ENCODE data around the gene COL5A1.

COL5A1 gene

GRCh38 chr9:134802216-134802795, 160.7 kb downstream of the COL5A1 start:
- Histone ChIP-seq H3K79me2 (no peaks in the 10 kb centered on the region), H3K9me3 (ENCODE audit: control insufficient read depth, low read length) (no peaks in the 10 kb centered on the region), H2AFZ (no peak overlapping the region), H3K9ac (no peak overlapping the region), H3K4me3 (ENCODE audit: low read depth, low read length) (no peak overlapping the region), H3K4me2 (ENCODE audit: low read length) (no peak overlapping the region), H3K4me1 (no peaks in the 10 kb centered on the region), H3K27ac (no peak overlapping the region), H3K27me3 (ENCODE audit: control insufficient read depth, insufficient read depth, low read length) (no peaks in the 10 kb centered on the region), H3K36me3 (ENCODE audit: control insufficient read depth, insufficient read depth, low read length) (no peaks in the 10 kb centered on the region)
- TF ChIP-seq, protein P1, sequence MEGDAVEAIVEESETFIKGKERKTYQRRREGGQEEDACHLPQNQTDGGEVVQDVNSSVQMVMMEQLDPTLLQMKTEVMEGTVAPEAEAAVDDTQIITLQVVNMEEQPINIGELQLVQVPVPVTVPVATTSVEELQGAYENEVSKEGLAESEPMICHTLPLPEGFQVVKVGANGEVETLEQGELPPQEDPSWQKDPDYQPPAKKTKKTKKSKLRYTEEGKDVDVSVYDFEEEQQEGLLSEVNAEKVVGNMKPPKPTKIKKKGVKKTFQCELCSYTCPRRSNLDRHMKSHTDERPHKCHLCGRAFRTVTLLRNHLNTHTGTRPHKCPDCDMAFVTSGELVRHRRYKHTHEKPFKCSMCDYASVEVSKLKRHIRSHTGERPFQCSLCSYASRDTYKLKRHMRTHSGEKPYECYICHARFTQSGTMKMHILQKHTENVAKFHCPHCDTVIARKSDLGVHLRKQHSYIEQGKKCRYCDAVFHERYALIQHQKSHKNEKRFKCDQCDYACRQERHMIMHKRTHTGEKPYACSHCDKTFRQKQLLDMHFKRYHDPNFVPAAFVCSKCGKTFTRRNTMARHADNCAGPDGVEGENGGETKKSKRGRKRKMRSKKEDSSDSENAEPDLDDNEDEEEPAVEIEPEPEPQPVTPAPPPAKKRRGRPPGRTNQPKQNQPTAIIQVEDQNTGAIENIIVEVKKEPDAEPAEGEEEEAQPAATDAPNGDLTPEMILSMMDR (IDR thresholded peaks at IDR 0.05), result no peak

DNA sequence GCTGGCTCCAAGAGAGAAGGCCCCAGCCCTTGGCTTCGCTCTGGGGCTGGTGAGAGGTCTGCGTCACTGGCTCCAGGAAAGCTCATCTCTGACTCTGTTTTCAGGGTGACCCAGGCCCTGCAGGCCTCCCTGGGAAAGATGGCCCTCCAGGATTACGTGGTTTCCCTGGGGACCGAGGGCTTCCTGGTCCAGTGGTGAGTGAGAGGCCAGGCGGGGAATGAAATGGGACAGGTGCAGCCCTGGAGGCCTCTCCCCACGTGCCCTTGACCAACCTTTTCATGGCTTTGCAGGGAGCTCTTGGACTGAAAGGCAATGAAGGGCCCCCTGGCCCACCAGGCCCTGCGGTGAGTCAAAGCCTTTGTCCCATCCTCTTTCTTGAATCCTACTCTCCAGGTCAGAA, 163.3 kb downstream of the COL5A1 start:
- H3K27me3 ChIP-seq (ENCODE audit: control insufficient read depth, insufficient read depth, low read length), result no peaks in the 10 kb centered on the region
- no peaks in the 10 kb centered on the region for H3K9me3 ChIP-seq (ENCODE audit: control insufficient read depth, low read length)
- no peak overlapping the region for H3K9ac ChIP-seq
- no peak overlapping the region for H3K27ac ChIP-seq
- H3K36me3 ChIP-seq (ENCODE audit: control insufficient read depth, insufficient read depth, low read length), result no peaks in the 10 kb centered on the region
- H3K4me1 ChIP-seq, result no peaks in the 10 kb centered on the region
- H3K4me2 ChIP-seq (ENCODE audit: low read length), result no peak overlapping the region
- no peaks in the 10 kb centered on the region for H3K79me2 ChIP-seq
- no peak overlapping the region for H2AFZ ChIP-seq
- TF ChIP-seq, protein P1 (IDR thresholded peaks at IDR 0.05), result no peak
- H3K4me3 ChIP-seq (ENCODE audit: low read depth, low read length), result no peak overlapping the region

GRCh38 chr9:134807716-134808446, 166.3 kb downstream of the COL5A1 start:
- TF ChIP-seq, protein P1 (IDR thresholded peaks at IDR 0.05), result no peak
- no peak overlapping the region for H3K27ac ChIP-seq
- H2AFZ ChIP-seq, result no peak overlapping the region
- no peaks in the 10 kb centered on the region for H3K36me3 ChIP-seq (ENCODE audit: control insufficient read depth, insufficient read depth, low read length)
- H3K79me2 ChIP-seq, result no peaks in the 10 kb centered on the region
- H3K9ac ChIP-seq, result no peak overlapping the region
- H3K4me2 ChIP-seq (ENCODE audit: low read length), result no peak overlapping the region
- no peaks in the 10 kb centered on the region for H3K9me3 ChIP-seq (ENCODE audit: control insufficient read depth, low read length)
- H3K4me1 ChIP-seq, result no peaks in the 10 kb centered on the region
- H3K4me3 ChIP-seq (ENCODE audit: low read depth, low read length), result no peak overlapping the region
- H3K27me3 ChIP-seq (ENCODE audit: control insufficient read depth, insufficient read depth, low read length), result no peaks in the 10 kb centered on the region

DNA sequence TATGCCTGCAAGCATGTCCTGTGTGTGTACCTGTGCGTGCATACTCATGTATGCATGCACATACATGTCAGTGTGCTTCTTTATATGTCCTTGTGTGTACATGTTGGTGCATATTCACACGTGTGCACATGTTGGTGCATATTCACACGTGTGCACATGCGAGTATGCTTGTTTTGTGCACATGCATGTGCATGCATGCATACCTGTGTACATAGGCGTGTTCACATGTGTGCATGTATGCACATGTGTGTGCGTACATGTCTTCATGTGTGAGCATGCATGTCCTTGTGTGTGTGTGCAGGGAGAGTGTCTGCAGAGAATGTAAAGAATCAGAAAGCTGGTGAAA, 166.8 kb downstream of the COL5A1 start:
- Histone ChIP-seq H3K79me2 (no peaks in the 10 kb centered on the region), H3K36me3 (ENCODE audit: control insufficient read depth, insufficient read depth, low read length) (no peaks in the 10 kb centered on the region), H3K4me1 (no peaks in the 10 kb centered on the region)

More for the DNA sequence above, 166.8 kb downstream of the COL5A1 start:
- no peak overlapping the region for H3K9ac ChIP-seq
- H3K4me2 ChIP-seq (ENCODE audit: low read length), result no peak overlapping the region
- no peak overlapping the region for H2AFZ ChIP-seq
- no peaks in the 10 kb centered on the region for H3K9me3 ChIP-seq (ENCODE audit: control insufficient read depth, low read length)
- H3K27me3 ChIP-seq (ENCODE audit: control insufficient read depth, insufficient read depth, low read length), result no peaks in the 10 kb centered on the region
- TF ChIP-seq, protein P1 (IDR thresholded peaks at IDR 0.05), result no peak
- H3K27ac ChIP-seq, result no peak overlapping the region
- H3K4me3 ChIP-seq (ENCODE audit: low read depth, low read length), result no peak overlapping the region
